IMR-90 (cell line): ENCODE measurements around the gene APOBEC3F. TPM values are rescaled to one million over a fixed set of nuclear protein-coding genes. Genes with fewer than 3 reads are reported as not detected.

ENCODE experiments used
- ATAC-seq: fragments of 200-7000 bp; cut with Tn5 transposase; 2 replicates; pipeline ENCODE4 v1.9.1; 2020; ENCODE audit warnings: low read depth, mild to moderate bottlenecking, moderate library complexity
- BruUV-seq: library from RNA; stranded (reverse); fragments of 400-500 nt; replicated peaks from 2 replicates; lab custom pipeline; 2021; lab: Mats Ljungman, UMichigan
- CTCF ChIA-PET: fragments of 300-600 bp; formaldehyde crosslinking; extraction: SDS; loops from one replicate; lab custom pipeline; 2021; ENCODE audit warnings: antibody characterized with exemption; lab: Yijun Ruan, JAX
- POLR2A ChIA-PET: fragments of 300-600 bp; sonication (Branson Sonifier 250); formaldehyde crosslinking; loops from one replicate; lab custom pipeline; 2022; ENCODE audit warnings: antibody characterized with exemption; ENCODE audit not compliant: unreplicated experiment; lab: Charles Lee
- DNase-seq: peaks from one replicate; pipeline ENCODE4 v3.0.0; 2013
- H2AFZ ChIP-seq: replicated peaks from 2 replicates; pipeline ENCODE3; 2013; ENCODE audit warnings: low read length, mild to moderate bottlenecking; ENCODE audit not compliant: poor library complexity
- H2AK5ac ChIP-seq: 2 replicates; pipeline ENCODE4 v1.6.1; 2013; ENCODE audit warnings: low read depth, low read length, inconsistent platforms
- H2AK9ac ChIP-seq: replicated peaks from 2 replicates; pipeline ENCODE3; 2013; ENCODE audit warnings: mild to moderate bottlenecking, low read depth, low read length, moderate library complexity; ENCODE audit not compliant: poor library complexity
- H2BK120ac ChIP-seq: 2 replicates; pipeline ENCODE4 v1.6.1; 2013; ENCODE audit warnings: low read depth, low read length, inconsistent platforms
- H2BK15ac ChIP-seq: 3 replicates; pipeline ENCODE4 v1.6.1; 2013; ENCODE audit warnings: low read depth, low read length, inconsistent platforms
- H2BK20ac ChIP-seq: 2 replicates; pipeline ENCODE4 v1.6.1; 2013; ENCODE audit warnings: low read depth, mild to moderate bottlenecking, inconsistent platforms, low read length, moderate library complexity
- H2BK5ac ChIP-seq: 2 replicates; pipeline ENCODE4 v1.6.1; 2013; ENCODE audit warnings: mild to moderate bottlenecking, low read depth, low read length, inconsistent platforms; ENCODE audit not compliant: poor library complexity, severe bottlenecking
- H3K14ac ChIP-seq: replicated peaks from 2 replicates; pipeline ENCODE4 v1.6.1; 2013; ENCODE audit warnings: low read depth, low read length, inconsistent platforms
- H3K18ac ChIP-seq: 2 replicates; pipeline ENCODE4 v1.6.1; 2013; ENCODE audit warnings: low read depth, low read length, control low read depth
- H3K23ac ChIP-seq: 2 replicates; pipeline ENCODE4 v1.6.1; 2013; ENCODE audit warnings: low read depth, low read length, inconsistent platforms
- H3K27ac ChIP-seq: 2 replicates; pipeline ENCODE4 v1.5.1; 2013; ENCODE audit warnings: mild to moderate bottlenecking, control low read depth, low read length; ENCODE audit not compliant: insufficient read depth
- H3K27me3 ChIP-seq: 2 replicates; pipeline ENCODE4 v1.6.1; 2013; ENCODE audit warnings: low read length; ENCODE audit not compliant: control insufficient read depth, insufficient read depth
- H3K36me3 ChIP-seq: 2 replicates; pipeline ENCODE4 v1.6.1; 2013; ENCODE audit warnings: low read length, mixed read lengths; ENCODE audit not compliant: control insufficient read depth, insufficient read depth
- H3K4ac ChIP-seq: 2 replicates; pipeline ENCODE4 v1.6.1; 2013; ENCODE audit warnings: low read depth, low read length, inconsistent platforms
- H3K4me1 ChIP-seq: 2 replicates; pipeline ENCODE4 v1.6.1; 2013; ENCODE audit warnings: low read length, mixed read lengths; ENCODE audit not compliant: control insufficient read depth, insufficient read depth
- H3K4me2 ChIP-seq: 2 replicates; pipeline ENCODE4 v1.6.1; 2013; ENCODE audit warnings: low read depth, mild to moderate bottlenecking, control low read depth, low read length, moderate library complexity
- H3K4me3 ChIP-seq: 2 replicates; pipeline ENCODE4 v1.5.1; 2013; ENCODE audit warnings: low read depth, mild to moderate bottlenecking, control low read depth, low read length, moderate library complexity; ENCODE audit not compliant: insufficient read depth
- H3K56ac ChIP-seq: 2 replicates; pipeline ENCODE4 v1.6.1; 2013; ENCODE audit warnings: low read length, inconsistent platforms; ENCODE audit not compliant: insufficient read depth; ENCODE audit errors: extremely low read depth
- H3K79me1 ChIP-seq, 2 experiments: 2 replicates each; pipeline ENCODE4 v1.6.1; 2013; ENCODE audit warnings: low read length in 2 of 2, inconsistent platforms in 1 of 2, low read depth in 1 of 2
- H3K9ac ChIP-seq: 2 replicates; pipeline ENCODE4 v1.6.1; 2013; ENCODE audit warnings: low read depth, low read length, control low read depth
- H3K9me1 ChIP-seq: 2 replicates; pipeline ENCODE4 v1.6.1; 2013; ENCODE audit warnings: low read length, inconsistent platforms; ENCODE audit not compliant: insufficient read depth
- H3K9me3 ChIP-seq: 2 replicates; pipeline ENCODE4 v1.6.1; 2013; ENCODE audit warnings: low read length; ENCODE audit not compliant: control insufficient read depth, insufficient read depth
- H4K20me1 ChIP-seq: 2 replicates; pipeline ENCODE4 v1.6.1; 2013; ENCODE audit warnings: low read length, inconsistent platforms; ENCODE audit not compliant: insufficient read depth
- H4K5ac ChIP-seq: 2 replicates; pipeline ENCODE4 v1.6.1; 2013; ENCODE audit warnings: mild to moderate bottlenecking, low read depth, low read length, control low read depth
- H4K8ac ChIP-seq, 2 experiments: 2 replicates each; pipeline ENCODE4 v1.6.1; 2013; ENCODE audit warnings: low read depth in 2 of 2, low read length in 2 of 2, control low read depth in 1 of 2, inconsistent platforms in 1 of 2
- H4K91ac ChIP-seq: 2 replicates; pipeline ENCODE4 v1.6.1; 2013; ENCODE audit warnings: low read depth, low read length, inconsistent platforms; ENCODE audit not compliant: insufficient read depth
- BHLHE40 ChIP-seq: fragments of 150-350 bp; IDR thresholded peaks from 2 replicates; pipeline ENCODE4 v1.6.1; 2016; ENCODE audit warnings: mild to moderate bottlenecking, low read depth, low read length
- CEBPB ChIP-seq: IDR thresholded peaks from 2 replicates; pipeline ENCODE4 v1.6.1; 2012; ENCODE audit warnings: low read depth, low read length, improper control_type of control experiment
- CHD1 ChIP-seq: IDR thresholded peaks from 2 replicates; pipeline ENCODE4 v1.6.1; 2012; ENCODE audit warnings: low read depth, low read length, improper control_type of control experiment
- FOS ChIP-seq: fragments of 150-350 bp; IDR thresholded peaks from 2 replicates; pipeline ENCODE4 v1.6.1; 2016; ENCODE audit warnings: low read depth, low read length
- MAFK ChIP-seq: IDR thresholded peaks from 2 replicates; pipeline ENCODE4 v1.6.1; 2012; ENCODE audit warnings: low read depth, low read length, improper control_type of control experiment
- MAZ ChIP-seq: IDR thresholded peaks from 2 replicates; pipeline ENCODE4 v1.6.1; 2012; ENCODE audit warnings: low read depth, mild to moderate bottlenecking, low read length, improper control_type of control experiment, moderate library complexity, borderline replicate concordance
- NFE2L2 ChIP-seq: fragments of 150-350 bp; IDR thresholded peaks from 2 replicates; pipeline ENCODE4 v1.6.1; 2016; ENCODE audit warnings: low read depth, mild to moderate bottlenecking, low read length
- POLR2A ChIP-seq: IDR thresholded peaks from 2 replicates; pipeline ENCODE4 v1.6.1; 2012; ENCODE audit warnings: mild to moderate bottlenecking, low read depth, low read length
- RCOR1 ChIP-seq: IDR thresholded peaks from 2 replicates; pipeline ENCODE4 v1.6.1; 2012; ENCODE audit warnings: mild to moderate bottlenecking, low read length, improper control_type of control experiment; ENCODE audit not compliant: insufficient replicate concordance
- RFX5 ChIP-seq: IDR thresholded peaks from 2 replicates; pipeline ENCODE4 v1.8.0; 2012; ENCODE audit warnings: low read depth, mild to moderate bottlenecking, low read length, moderate library complexity
- SMC3 ChIP-seq: fragments of 150-350 bp; IDR thresholded peaks from 2 replicates; pipeline ENCODE4 v1.6.1; 2016; ENCODE audit warnings: low read depth, mild to moderate bottlenecking, antibody characterized with exemption, low read length, moderate library complexity
- USF2 ChIP-seq: fragments of 150-350 bp; IDR thresholded peaks from 2 replicates; pipeline ENCODE4 v1.6.1; 2017; ENCODE audit warnings: mild to moderate bottlenecking, antibody characterized with exemption, low read length, low read depth
- WGBS, 2 experiments: methylation state at CpG; one replicate each; pipeline versions ENCODE4 v1.1.5 to v1.1.7; 2013; ENCODE audit warnings: missing lambda C conversion rate in 2 of 2; ENCODE audit not compliant: insufficient read length in 1 of 2; ENCODE audit errors: extremely low coverage in 2 of 2; 5-methylcytosine and 5-hydroxymethylcytosine counted together
- dilution Hi-C: fragments of 300-500 bp; cut with HindIII; formaldehyde crosslinking; loops from one replicate; pipeline ENCODE4 v1.14.3; 2018; ENCODE audit warnings: low sequenced_read_pairs; ENCODE audit not compliant: unreplicated experiment
- in situ Hi-C: fragments of 300-500 bp; cut with MboI; formaldehyde crosslinking; loops from 3 replicates; pipeline ENCODE4 v1.14.3; 2019; ENCODE audit warnings: low sequenced_read_pairs, inconsistent platforms, mixed read lengths
- intact Hi-C: fragments of 100-400 bp; cut with micrococcal nuclease; formaldehyde crosslinking; loops from 2 replicates; pipeline ENCODE4 v1.10.0; 2022
- polyA plus RNA-seq, 3 experiments: library from polyadenylated mRNA; depleted of rRNA; stranded (reverse); fragments of >200 nt; gene quantifications; 2 replicates each; pipeline ENCODE4 v1.2.3, GENCODE V29; 2012; ENCODE audit warnings: low replicate concordance in 1 of 3
- total RNA-seq: library from RNA; depleted of rRNA; stranded (reverse); fragments of >200 nt; gene quantifications from 2 replicates; pipeline ENCODE4 v1.2.3, GENCODE V29; 2012
- TF ChIP-seq, protein P1 (sequence below): conservative IDR thresholded peaks from 2 replicates; pipeline ENCODE4 v1.5.1; 2012; ENCODE audit warnings: mild to moderate bottlenecking, low read depth, low read length, improper control_type of control experiment
- TF ChIP-seq, protein P2 (sequence below): fragments of 150-350 bp; IDR thresholded peaks from 2 replicates; pipeline ENCODE4 v1.6.1; 2016; ENCODE audit warnings: low read depth, mild to moderate bottlenecking, low read length, moderate library complexity, borderline replicate concordance

The APOBEC3F gene
- total and polyA plus RNA-seq, 2 of the 4 experiments (the other 2 are of a cell fraction), result 3.4 to 8.3 TPM

- Histone ChIP-seq H3K9me3 (no peaks in the 10 kb centered on the region), H3K23ac (peak overlapping the region; percentile 47; the same call in 1 of the 2 replicates), H3K18ac (no peak overlapping the region), H4K5ac (peak overlapping the region; percentile 31), H3K4ac (peak overlapping the region; percentile 57), H2BK5ac (no peak overlapping the region), H4K8ac (peak overlapping the region; percentile 33 to 97; a peak in 3 of 4 replicates), H3K36me3 (no peaks in the 10 kb centered on the region), H3K27ac (peak overlapping the region; percentile 4; the same call in 1 of the 2 replicates), H3K4me1 (peaks cover 3% of the 10 kb centered on the region), H3K27me3 (peaks cover 8% of the 10 kb centered on the region), H3K9ac (0 out of 2 replicates have a peak overlapping the region, but pooled peaks have one; percentile 2), H3K4me3 (no peak overlapping the region), H3K79me1 (no peaks in the 10 kb centered on the region), H2AK5ac (no peak overlapping the region; the same call in 1 of the 2 replicates), H4K20me1 (no peaks in the 10 kb centered on the region), H3K56ac (no peak overlapping the region), H4K91ac (peak overlapping the region; percentile 19; the same call in 1 of the 2 replicates), H2AK9ac (peak overlapping the region; percentile 8), H3K9me1 (no peaks in the 10 kb centered on the region), H2BK120ac (peak overlapping the region; percentile 41; the same call in 1 of the 2 replicates), H3K4me2 (peak overlapping the region; percentile 8; the same call in 1 of the 2 replicates), H3K14ac (peak overlapping the region; percentile 5; the same call in 1 of the 2 replicates), H2BK15ac (peak overlapping the region; percentile 69; the same call in 1 of the 3 replicates), H2BK20ac (peak overlapping the region; percentile 15; the same call in 1 of the 2 replicates), H2AFZ (peak overlapping the region; percentile 94)
- dilution Hi-C loops (no loop called here), intact Hi-C loops (loop anchor here (1.0 to 10.0 kb wide), 4 partner anchors 76 to 312 kb away; partner anchors contain the start of gene RPL3), in situ Hi-C loops (loop anchor here (5.0 to 10.0 kb wide), 3 partner anchors 126 to 312 kb away; partner anchors contain the start of gene RPL3)
- POLR2A ChIA-PET, result interaction anchor here (0.7 kb wide), 1 partner anchor 26 kb away, joined by 3 read pairs; no protein-coding TSS in a partner anchor
- peak; percentile 86 for DNase-seq
- 0% methylated on average over 1 of the region's 7 CpGs; no CpG with 5 or more reads in 1 of the 2 experiments for WGBS, 2 experiments
- peak; percentile 100 for ATAC-seq
- no TSS peak for BruUV-seq
- CTCF ChIA-PET, result interaction anchor here (0.6 to 1.6 kb wide), 13 partner anchors 22 to 859 kb away, joined by 3 to 28 read pairs (median 4); partner anchors contain the start of gene CBX6
- peak; percentile 69 for TF ChIP-seq CEBPB
- no peak for TF ChIP-seq FOS
- TF ChIP-seq, protein P1, sequence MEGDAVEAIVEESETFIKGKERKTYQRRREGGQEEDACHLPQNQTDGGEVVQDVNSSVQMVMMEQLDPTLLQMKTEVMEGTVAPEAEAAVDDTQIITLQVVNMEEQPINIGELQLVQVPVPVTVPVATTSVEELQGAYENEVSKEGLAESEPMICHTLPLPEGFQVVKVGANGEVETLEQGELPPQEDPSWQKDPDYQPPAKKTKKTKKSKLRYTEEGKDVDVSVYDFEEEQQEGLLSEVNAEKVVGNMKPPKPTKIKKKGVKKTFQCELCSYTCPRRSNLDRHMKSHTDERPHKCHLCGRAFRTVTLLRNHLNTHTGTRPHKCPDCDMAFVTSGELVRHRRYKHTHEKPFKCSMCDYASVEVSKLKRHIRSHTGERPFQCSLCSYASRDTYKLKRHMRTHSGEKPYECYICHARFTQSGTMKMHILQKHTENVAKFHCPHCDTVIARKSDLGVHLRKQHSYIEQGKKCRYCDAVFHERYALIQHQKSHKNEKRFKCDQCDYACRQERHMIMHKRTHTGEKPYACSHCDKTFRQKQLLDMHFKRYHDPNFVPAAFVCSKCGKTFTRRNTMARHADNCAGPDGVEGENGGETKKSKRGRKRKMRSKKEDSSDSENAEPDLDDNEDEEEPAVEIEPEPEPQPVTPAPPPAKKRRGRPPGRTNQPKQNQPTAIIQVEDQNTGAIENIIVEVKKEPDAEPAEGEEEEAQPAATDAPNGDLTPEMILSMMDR, result peak; percentile 83
- no peak for TF ChIP-seq BHLHE40
- peak; percentile 93 for TF ChIP-seq SMC3
- TF ChIP-seq MAZ, result no peak; the same call in 1 of the 2 replicates
- no peak for TF ChIP-seq CHD1
- TF ChIP-seq MAFK, result no peak
- no peak for TF ChIP-seq RFX5
- TF ChIP-seq, protein P2, sequence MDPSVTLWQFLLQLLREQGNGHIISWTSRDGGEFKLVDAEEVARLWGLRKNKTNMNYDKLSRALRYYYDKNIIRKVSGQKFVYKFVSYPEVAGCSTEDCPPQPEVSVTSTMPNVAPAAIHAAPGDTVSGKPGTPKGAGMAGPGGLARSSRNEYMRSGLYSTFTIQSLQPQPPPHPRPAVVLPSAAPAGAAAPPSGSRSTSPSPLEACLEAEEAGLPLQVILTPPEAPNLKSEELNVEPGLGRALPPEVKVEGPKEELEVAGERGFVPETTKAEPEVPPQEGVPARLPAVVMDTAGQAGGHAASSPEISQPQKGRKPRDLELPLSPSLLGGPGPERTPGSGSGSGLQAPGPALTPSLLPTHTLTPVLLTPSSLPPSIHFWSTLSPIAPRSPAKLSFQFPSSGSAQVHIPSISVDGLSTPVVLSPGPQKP, result no peak
- no peak for TF ChIP-seq NFE2L2
- no peak for TF ChIP-seq RCOR1
- no peak for TF ChIP-seq POLR2A
- no peak for TF ChIP-seq USF2
Measured at GRCh38 chr22:39003165-39003638, 37.5 kb upstream of the APOBEC3F start.
